ENCODE results near the gene LAPTM5. TPM values are rescaled to one million over a fixed set of nuclear protein-coding genes. Genes with fewer than 3 reads are reported as not detected.

The LAPTM5 gene
- total RNA-seq, 1 experiment from 2014 or later = 1.5 TPM

- Histone ChIP-seq H3K79me2 (ENCODE audit: insufficient read depth, low read length) (no peaks in the 10 kb centered on the region), H2AFZ (ENCODE audit: low read depth, low read length, poor library complexity, severe bottlenecking) (no peak overlapping the region), H3K27me3 (ENCODE audit: insufficient read depth, low read length) (no peaks in the 10 kb centered on the region), H3K4me1 (ENCODE audit: control insufficient read depth in 1 of 2, insufficient read depth in 2 of 2, low read length in 2 of 2) (peaks cover 0 to 4% of the 10 kb centered on the region in 2 experiments; a peak in 2 of 4 replicates), H3K27ac (ENCODE audit: low read depth, low read length) (no peak overlapping the region), H3K36me3 (ENCODE audit: control insufficient read depth in 1 of 2, insufficient read depth in 2 of 2, low read length in 2 of 2) (no peaks in the 10 kb centered on the region), H3K9me2 (ENCODE audit: insufficient read depth) (no peaks in the 10 kb centered on the region), H3K9ac (ENCODE audit: low read length) (no peak overlapping the region), H3K9me3 (ENCODE audit: control insufficient read depth in 1 of 2, insufficient read depth in 1 of 2, low read depth in 1 of 2, low read length in 2 of 2) (no peaks in the 10 kb centered on the region), H4K20me1 (ENCODE audit: insufficient read depth) (no peaks in the 10 kb centered on the region), H3K4me3 (replicated peaks in 1 of 2; ENCODE audit: low read depth in 1 of 2, low read length in 2 of 2) (no peak overlapping the region), H3K4me2 (ENCODE audit: low read length) (no peak overlapping the region)
- POLR2A ChIA-PET = no interaction called here
- DNase-seq (ENCODE audit: low read depth, low spot score) (no peak), ATAC-seq (no peak)
- TF ChIP-seq ELF1 (IDR thresholded peaks at IDR 0.05; ENCODE audit: borderline replicate concordance, low read depth) (no peak), CBX3 (IDR thresholded peaks at IDR 0.05; ENCODE audit: low read depth) (no peak), YY1 (IDR thresholded peaks at IDR 0.05; ENCODE audit: extremely low read depth, insufficient replicate concordance, low read depth, low read length) (no peak), EGR1 (IDR thresholded peaks at IDR 0.05; ENCODE audit: low read depth) (no peak), ZBTB33 (IDR thresholded peaks at IDR 0.05; ENCODE audit: extremely low read depth, insufficient replicate concordance, low read length) (no peak), EZH2 (IDR thresholded peaks at IDR 0.05) (no peak), ZNF274 (IDR thresholded peaks at IDR 0.05; ENCODE audit: low read depth, low read length) (no peak), POLR2A (IDR thresholded peaks at IDR 0.05; ENCODE audit: borderline replicate concordance, extremely low read depth, insufficient read depth, insufficient read length) (no peak), SIN3A (IDR thresholded peaks at IDR 0.05; ENCODE audit: low read depth) (no peak), MAX (IDR thresholded peaks at IDR 0.05) (no peak), SRF (IDR thresholded peaks at IDR 0.05; ENCODE audit: low read depth) (no peak), TCF7L2 (IDR thresholded peaks at IDR 0.05; ENCODE audit: borderline replicate concordance, extremely low read depth, insufficient read depth, insufficient read length) (no peak), POLR2AphosphoS5 (IDR thresholded peaks at IDR 0.05; ENCODE audit: low read depth, low read length) (no peak), CTCF (IDR thresholded peaks at IDR 0.05 in 2 of 3, conservative IDR thresholded peaks at IDR 0.05 in 1 of 3; ENCODE audit: borderline replicate concordance in 1 of 3, insufficient read depth in 1 of 3, low read depth in 2 of 3, low read length in 2 of 3) (no peak), FOSL1 (IDR thresholded peaks at IDR 0.05; ENCODE audit: low read depth) (no peak), EZH2phosphoT487 (IDR thresholded peaks at IDR 0.05; ENCODE audit: borderline replicate concordance) (no peak)
- CTCF ChIA-PET = no interaction called here
- RAD21 ChIA-PET (ENCODE audit: low non-redundant PET in 1 of 2, low total read pairs in 2 of 2, uncharacterized antibody in 2 of 2, unreplicated experiment in 2 of 2) = no interaction called here
- no TSS peak for BruUV-seq (replicated peaks)
- intact Hi-C loops (cut with micrococcal nuclease) = no loop called here
Observed at GRCh38 chr1:30735668-30736498, 21.7 kb downstream of the LAPTM5 start.

All from HCT116 (cell line).